Effector memory CD8-positive, alpha-beta T cell (primary cell): ENCODE measurements around the gene DCUN1D2.

Experiments used
- ATAC-seq: fragments of 150-1000 bp; cut with Tn5 transposase; replicated peaks from 2 replicates; pipeline ENCODE4 v1.10.0; 2021; ENCODE audit warnings: mild to moderate bottlenecking, moderate library complexity
- DNase-seq, 3 experiments: peaks; one replicate each; pipeline ENCODE4 v3.0.0; 2021
- H3K27ac Mint-ChIP-seq, 2 donors: one replicate each; pipeline ENCODE4 v1.8.0; 2022; ENCODE audit warnings: mild to moderate bottlenecking in 2 of 2, mixed read lengths in 2 of 2, moderate library complexity in 2 of 2
- H3K27me3 Mint-ChIP-seq, 2 donors: one replicate each; pipeline ENCODE4 v1.8.0; 2022; ENCODE audit warnings: mixed read lengths in 2 of 2
- H3K36me3 Mint-ChIP-seq: one replicate; pipeline ENCODE4 v1.8.0; 2022; ENCODE audit warnings: mild to moderate bottlenecking, moderate library complexity, mixed read lengths; ENCODE audit not compliant: insufficient read depth
- H3K4me1 Mint-ChIP-seq, 2 donors: one replicate each; pipeline ENCODE4 v1.8.0; 2022; ENCODE audit warnings: low read depth in 2 of 2, mixed read lengths in 2 of 2
- H3K4me3 Mint-ChIP-seq, 2 donors: one replicate each; pipeline ENCODE4 v1.8.0; 2022; ENCODE audit warnings: mild to moderate bottlenecking in 2 of 2, mixed read lengths in 2 of 2, moderate library complexity in 2 of 2
- H3K9me3 Mint-ChIP-seq, 2 donors: one replicate each; pipeline ENCODE4 v1.8.0; 2022; ENCODE audit warnings: mixed read lengths in 2 of 2

DCUN1D2 gene

GRCh38 chr13:113493315-113493951 is 2.9 kb upstream of the DCUN1D2 start:
- Mint-ChIP-seq H3K27me3 (no peaks in the 10 kb centered on the region), H3K27ac (peak overlapping the region in 1 of 2 donors; percentile 75), H3K4me3 (peak overlapping the region in 1 of 2 donors; percentile 35), H3K36me3 (peaks cover 1% of the 10 kb centered on the region), H3K4me1 (peaks cover 32 to 50% of the 10 kb centered on the region in 2 donors), H3K9me3 (no peaks in the 10 kb centered on the region)
- peak; percentile 16 for ATAC-seq
- no peak for DNase-seq

- Mint-ChIP-seq H3K27ac (peak overlapping the region; percentile 77), H3K9me3 (no peaks in the 10 kb centered on the region), H3K27me3 (no peaks in the 10 kb centered on the region), H3K4me3 (peak overlapping the region; percentile 78 to 83), H3K36me3 (peaks cover 2% of the 10 kb centered on the region), H3K4me1 (peaks cover 43 to 64% of the 10 kb centered on the region in 2 donors)
- ATAC-seq (no peak), DNase-seq (no peak)
Measured at GRCh38 chr13:113491982-113492381, 1.5 kb upstream of the DCUN1D2 start.

DNA sequence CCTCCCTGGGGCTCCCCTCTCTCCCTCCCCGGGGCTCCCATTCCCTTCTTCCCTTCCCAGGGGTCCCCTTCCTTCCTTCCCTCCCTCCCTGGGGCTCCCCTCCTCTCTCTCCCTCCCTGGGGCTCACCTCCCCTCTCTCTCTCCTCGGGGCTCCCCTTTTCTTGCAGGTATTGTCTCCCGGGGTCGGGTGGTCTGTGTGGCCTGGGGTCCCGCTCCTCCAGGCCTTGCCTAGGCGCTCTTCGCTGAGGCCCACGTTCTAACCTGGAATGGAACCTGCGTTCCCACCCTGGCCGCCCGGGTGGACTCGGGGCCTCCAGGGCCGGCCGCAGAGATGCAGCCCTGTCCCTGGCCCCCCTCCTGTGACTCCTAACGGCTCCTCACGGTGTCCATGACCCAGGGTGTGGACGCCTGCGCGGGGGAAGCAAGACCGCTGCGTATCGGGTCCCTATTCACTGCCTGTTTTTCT is 940 bp upstream of the DCUN1D2 start:
- Mint-ChIP-seq H3K27ac (peak overlapping the region; percentile 77), H3K4me1 (peaks cover 43 to 69% of the 10 kb centered on the region in 2 donors), H3K4me3 (peak overlapping the region; percentile 78 to 83), H3K27me3 (no peaks in the 10 kb centered on the region), H3K9me3 (no peaks in the 10 kb centered on the region), H3K36me3 (peaks cover 2% of the 10 kb centered on the region)
- DNase-seq (no peak), ATAC-seq (no peak)

DNA sequence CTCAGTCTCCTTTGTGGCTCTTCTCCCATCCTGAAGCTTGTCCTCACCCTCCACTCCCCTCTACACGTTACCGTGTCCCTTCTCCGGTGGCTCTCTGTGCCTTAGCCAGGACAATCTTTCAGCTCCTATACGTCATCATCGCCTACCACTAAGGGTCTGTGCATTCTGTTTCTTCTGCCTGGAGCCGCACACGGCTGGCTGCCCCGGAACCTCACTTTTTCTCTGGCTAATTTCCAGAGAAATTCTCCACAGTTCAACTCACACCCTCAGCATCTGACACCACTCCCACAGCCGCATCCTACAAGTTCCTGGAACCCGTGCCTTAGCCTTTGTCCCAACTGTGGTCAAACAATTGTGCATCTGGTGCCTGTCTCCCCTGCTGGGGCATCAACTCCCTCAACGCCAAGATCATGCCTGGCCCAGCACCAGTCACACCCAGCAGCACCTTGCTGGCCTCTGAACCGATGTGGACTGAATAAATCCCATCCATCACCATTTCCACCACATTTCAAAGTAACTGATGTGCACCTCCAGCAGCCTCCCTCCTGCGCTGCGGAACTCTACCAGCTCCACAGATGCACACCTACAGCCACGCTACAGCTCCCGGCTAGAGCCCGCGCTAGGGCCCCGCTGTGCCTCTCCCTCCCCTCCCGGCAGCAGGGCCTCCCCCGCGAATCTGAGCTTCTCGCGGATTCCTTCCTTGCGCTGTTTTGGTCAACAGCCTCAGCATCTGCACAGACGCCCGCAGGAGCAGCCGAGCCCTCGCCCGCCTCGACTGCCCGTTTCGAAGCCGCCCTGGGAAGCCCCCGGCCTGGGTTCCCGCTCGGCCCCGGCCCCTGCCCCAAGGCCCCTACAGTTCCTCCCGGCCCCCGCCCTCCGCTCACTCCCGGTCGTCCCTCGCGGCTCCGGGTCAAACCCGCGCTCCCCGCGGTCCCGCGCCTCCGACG is 689 bp downstream of the DCUN1D2 start:
- H3K4me3 Mint-ChIP-seq = peak overlapping the region; percentile 87 to 90
- H3K9me3 Mint-ChIP-seq = no peaks in the 10 kb centered on the region
- peaks cover 34 to 64% of the 10 kb centered on the region in 2 donors for H3K4me1 Mint-ChIP-seq
- H3K27ac Mint-ChIP-seq = peak overlapping the region; percentile 91 to 92
- no peaks in the 10 kb centered on the region for H3K27me3 Mint-ChIP-seq
- peaks cover 2% of the 10 kb centered on the region for H3K36me3 Mint-ChIP-seq
- peak; percentile 35 for ATAC-seq
- peak in 2 of 3 experiments; percentile 14 to 31 for DNase-seq

DNA sequence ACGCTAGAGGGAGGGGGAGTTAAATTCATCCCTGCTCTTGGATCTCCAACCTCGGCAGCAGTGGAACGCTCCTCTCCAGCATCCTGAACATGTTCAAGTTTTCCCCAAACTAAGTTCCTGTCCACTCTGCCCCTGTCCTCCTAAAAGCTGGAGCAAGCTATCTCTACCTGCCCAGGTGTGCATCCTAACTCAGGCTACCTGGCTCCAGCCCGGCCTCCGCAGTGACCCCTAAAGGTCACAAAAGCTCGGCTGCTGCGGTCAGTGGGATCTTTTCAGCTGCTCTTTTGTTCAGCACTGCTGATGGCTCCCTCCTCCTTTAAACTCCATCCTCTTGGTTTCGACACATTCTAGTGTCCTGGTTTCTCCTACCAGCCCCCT is 1.4 kb downstream of the DCUN1D2 start:
- Mint-ChIP-seq H3K4me1 (peaks cover 36 to 58% of the 10 kb centered on the region in 2 donors), H3K9me3 (no peaks in the 10 kb centered on the region), H3K4me3 (peak overlapping the region; percentile 87 to 90), H3K27ac (peak overlapping the region in 1 of 2 donors; percentile 91), H3K27me3 (no peaks in the 10 kb centered on the region), H3K36me3 (peaks cover 2% of the 10 kb centered on the region)
- DNase-seq (no peak), ATAC-seq (no peak)

GRCh38 chr13:113488283-113488682 is 2.2 kb downstream of the DCUN1D2 start:
- peak overlapping the region; percentile 7 to 90 for H3K4me3 Mint-ChIP-seq
- no peak for ATAC-seq
- peaks cover 35 to 52% of the 10 kb centered on the region in 2 donors for H3K4me1 Mint-ChIP-seq
- H3K36me3 Mint-ChIP-seq = peaks cover 2% of the 10 kb centered on the region
- no peaks in the 10 kb centered on the region for H3K27me3 Mint-ChIP-seq
- no peak overlapping the region for H3K27ac Mint-ChIP-seq
- H3K9me3 Mint-ChIP-seq = no peaks in the 10 kb centered on the region
- no peak for DNase-seq

DNA sequence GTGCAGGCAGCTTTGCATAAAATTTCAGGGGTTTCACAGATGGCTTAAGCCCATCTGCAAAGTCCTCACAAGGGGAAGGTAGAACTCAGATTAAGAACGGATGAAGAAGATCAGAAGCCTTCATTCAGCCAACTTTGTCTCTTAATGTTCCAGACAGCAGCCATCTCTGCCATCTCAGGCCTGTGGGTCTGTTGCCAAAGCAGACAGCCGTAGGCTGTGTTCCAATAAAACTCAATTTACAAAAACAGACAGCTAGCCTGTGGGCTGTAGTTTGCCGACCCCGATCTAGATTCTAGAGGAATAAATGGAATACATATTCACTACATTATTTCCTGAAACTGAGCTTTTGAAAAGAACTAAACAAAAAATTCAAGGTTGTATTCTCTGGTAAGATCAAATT is 3.8 kb downstream of the DCUN1D2 start:
- Mint-ChIP-seq H3K27me3 (no peaks in the 10 kb centered on the region), H3K4me1 (peaks cover 31 to 50% of the 10 kb centered on the region in 2 donors), H3K9me3 (no peaks in the 10 kb centered on the region), H3K36me3 (peaks cover 2% of the 10 kb centered on the region), H3K27ac (no peak overlapping the region), H3K4me3 (no peak overlapping the region)
- ATAC-seq (no peak), DNase-seq (no peak)

DNA sequence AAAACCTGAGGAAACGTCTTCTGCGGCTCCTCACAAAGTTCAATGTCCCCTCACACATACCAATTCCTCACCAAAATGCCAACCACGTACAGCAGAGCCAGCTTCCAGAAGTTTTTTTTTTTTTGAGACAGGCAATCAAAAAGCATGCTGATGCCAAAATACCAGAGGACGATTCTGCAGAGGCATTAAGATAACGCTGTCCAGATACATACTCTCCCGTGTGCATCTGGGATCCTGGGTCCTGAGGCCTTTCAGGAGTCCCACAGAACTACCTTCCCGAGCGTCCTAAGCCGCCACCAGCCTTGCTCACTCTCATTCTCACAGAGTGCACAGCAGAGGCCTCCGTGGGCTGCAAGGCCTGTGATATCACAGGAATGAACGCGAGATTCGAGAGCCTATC is 5.0 kb downstream of the DCUN1D2 start:
- DNase-seq (no peak), ATAC-seq (no peak)
- H3K27me3 Mint-ChIP-seq = no peaks in the 10 kb centered on the region
- peaks cover 28 to 46% of the 10 kb centered on the region in 2 donors for H3K4me1 Mint-ChIP-seq
- no peak overlapping the region for H3K27ac Mint-ChIP-seq
- H3K4me3 Mint-ChIP-seq = no peak overlapping the region
- no peaks in the 10 kb centered on the region for H3K9me3 Mint-ChIP-seq
- H3K36me3 Mint-ChIP-seq = peaks cover 2% of the 10 kb centered on the region

DNA sequence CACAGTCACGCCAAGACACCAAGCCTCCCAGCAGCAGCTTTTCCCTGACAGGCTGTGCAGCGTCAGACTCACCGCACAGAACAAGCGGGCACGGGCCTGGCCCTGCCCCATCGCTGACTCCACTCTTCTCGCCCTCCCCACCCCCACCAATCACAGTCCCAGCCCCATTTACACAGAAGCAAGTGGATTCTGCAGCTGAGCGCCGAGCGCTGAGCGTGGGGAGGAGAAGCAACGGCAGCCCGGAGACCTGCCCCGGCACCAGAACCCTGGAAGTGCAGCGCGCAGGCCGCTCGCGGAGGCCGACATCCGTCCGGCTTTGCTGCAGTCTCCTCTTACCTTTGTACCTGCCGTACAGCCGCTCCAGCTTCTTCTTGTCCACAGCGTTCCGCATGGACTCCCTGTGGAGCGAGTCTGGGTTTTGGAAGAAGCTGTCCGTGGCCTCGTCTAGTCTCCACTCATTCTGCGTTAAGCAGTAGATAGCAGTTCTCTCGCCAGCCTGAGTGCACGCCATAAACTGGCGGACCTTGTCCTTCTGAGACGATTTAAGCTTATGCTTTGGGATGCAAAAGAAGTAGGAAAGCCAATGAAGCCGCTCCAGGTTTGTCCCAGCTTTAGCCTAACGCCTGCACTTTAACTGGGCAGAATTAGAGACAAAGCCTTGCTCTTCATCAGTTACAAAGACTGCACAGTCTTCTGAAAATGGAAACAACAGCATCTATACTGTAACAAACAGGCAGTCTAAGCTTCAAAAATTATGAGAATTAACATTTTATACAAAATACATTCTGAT is 6.8 kb downstream of the DCUN1D2 start:
- H3K4me3 Mint-ChIP-seq = no peak overlapping the region
- H3K4me1 Mint-ChIP-seq = peaks cover 17 to 33% of the 10 kb centered on the region in 2 donors
- no peaks in the 10 kb centered on the region for H3K27me3 Mint-ChIP-seq
- no peaks in the 10 kb centered on the region for H3K9me3 Mint-ChIP-seq
- no peak for ATAC-seq
- no peak overlapping the region for H3K27ac Mint-ChIP-seq
- H3K36me3 Mint-ChIP-seq = peaks cover 9% of the 10 kb centered on the region
- DNase-seq = no peak

DNA sequence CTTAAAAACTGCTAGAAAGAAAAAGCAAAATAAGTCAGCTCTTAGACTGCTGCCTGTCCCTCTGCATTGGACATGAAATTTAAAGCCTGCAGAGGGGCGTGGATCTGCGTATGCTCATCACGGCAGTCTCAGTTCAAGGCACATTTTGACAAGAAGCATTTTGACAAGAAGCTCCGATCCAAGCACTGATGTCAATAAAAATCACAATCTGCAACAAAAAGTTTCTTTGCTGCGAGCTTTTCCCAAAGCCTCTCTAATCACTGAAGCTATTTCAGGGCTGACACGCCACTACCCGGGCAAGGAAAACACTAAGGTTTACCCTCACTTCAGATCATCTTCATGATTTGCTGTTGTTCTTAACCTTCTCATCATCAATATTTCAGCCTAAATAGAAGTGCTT is 7.4 kb downstream of the DCUN1D2 start:
- Mint-ChIP-seq H3K27ac (no peak overlapping the region), H3K4me3 (no peak overlapping the region), H3K9me3 (no peaks in the 10 kb centered on the region), H3K27me3 (no peaks in the 10 kb centered on the region), H3K36me3 (peaks cover 7% of the 10 kb centered on the region), H3K4me1 (peaks cover 11 to 27% of the 10 kb centered on the region in 2 donors)
- ATAC-seq (no peak), DNase-seq (no peak)

DNA sequence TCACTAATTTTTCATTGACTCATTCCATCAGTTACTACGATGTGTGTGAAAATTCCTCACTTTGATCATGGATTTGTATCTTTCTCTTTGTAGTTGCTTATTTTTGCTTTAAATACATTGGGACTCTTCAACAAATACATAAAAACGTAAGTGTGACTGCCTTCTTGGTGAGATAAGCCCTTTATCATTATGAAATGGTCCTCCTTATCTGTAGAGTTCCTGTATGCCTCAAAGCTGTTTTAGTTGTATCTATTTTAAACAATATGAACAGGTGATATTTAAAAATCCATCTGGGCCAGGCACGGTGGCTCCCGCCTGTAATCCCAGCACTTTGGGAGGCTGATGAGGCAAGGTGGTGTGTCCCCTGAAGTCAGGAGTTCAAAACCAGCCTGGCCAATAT is 11.3 kb downstream of the DCUN1D2 start:
- Mint-ChIP-seq H3K27me3 (no peaks in the 10 kb centered on the region), H3K36me3 (peaks cover 13% of the 10 kb centered on the region), H3K27ac (no peak overlapping the region), H3K4me3 (no peak overlapping the region), H3K9me3 (no peaks in the 10 kb centered on the region), H3K4me1 (peaks cover under 1 to 5% of the 10 kb centered on the region in 2 donors)
- DNase-seq (no peak), ATAC-seq (no peak)

- Mint-ChIP-seq H3K4me1 (peaks cover 0 to under 1% of the 10 kb centered on the region in 2 donors), H3K27me3 (no peaks in the 10 kb centered on the region), H3K9me3 (no peaks in the 10 kb centered on the region), H3K27ac (peak overlapping the region in 1 of 2 donors; percentile 64), H3K4me3 (no peak overlapping the region), H3K36me3 (peaks cover 17% of the 10 kb centered on the region)
- ATAC-seq (no peak), DNase-seq (no peak)
Measured at GRCh38 chr13:113477724-113478123, 12.8 kb downstream of the DCUN1D2 start.

- no peaks in the 10 kb centered on the region for H3K9me3 Mint-ChIP-seq
- DNase-seq (no peak), ATAC-seq (no peak)
- H3K4me3 Mint-ChIP-seq = no peak overlapping the region
- H3K27me3 Mint-ChIP-seq = no peaks in the 10 kb centered on the region
- H3K36me3 Mint-ChIP-seq = peaks cover 17% of the 10 kb centered on the region
- H3K27ac Mint-ChIP-seq = no peak overlapping the region
- peaks cover 0 to 1% of the 10 kb centered on the region in 2 donors for H3K4me1 Mint-ChIP-seq
Measured at GRCh38 chr13:113476811-113477210, 13.7 kb downstream of the DCUN1D2 start.
